ENCODE results near the gene LEMD2.

DNA sequence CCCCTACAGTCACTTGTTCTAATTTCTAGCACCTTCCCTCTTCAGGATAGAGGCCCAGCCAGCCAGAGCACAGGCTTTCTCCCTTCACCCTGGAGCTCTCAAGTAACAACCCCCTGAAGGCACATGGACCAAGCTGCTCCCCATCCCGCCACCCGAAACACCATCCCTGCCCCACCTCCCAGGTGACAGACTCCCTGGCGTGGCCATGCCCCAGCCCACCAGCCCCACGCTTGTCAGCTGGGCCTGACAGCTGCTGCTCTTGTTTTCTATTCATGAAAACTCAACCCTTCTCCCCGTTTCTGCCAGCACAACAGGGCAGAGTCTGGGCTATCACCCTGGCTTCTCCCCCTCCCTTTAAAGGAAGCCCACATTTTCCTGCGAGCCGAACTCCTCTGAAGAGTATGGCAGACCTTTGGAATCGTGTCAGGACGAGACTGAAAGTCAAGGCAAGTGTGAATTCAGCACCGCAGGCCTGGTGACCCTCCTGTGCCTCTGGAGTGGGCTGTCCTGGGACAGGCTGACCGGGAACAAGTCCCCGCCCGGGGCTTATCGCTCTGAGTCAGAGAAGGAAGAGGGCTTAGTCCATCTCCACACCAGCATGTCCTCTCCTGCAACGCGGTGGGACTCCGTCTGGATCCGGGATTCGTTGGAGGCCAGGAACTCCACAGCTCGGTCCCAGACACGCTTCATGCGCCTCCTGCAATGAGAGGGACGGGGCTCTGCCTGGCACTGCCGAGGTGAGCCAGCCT, 16.7 kb downstream of the LEMD2 start:
- TF ChIP-seq YY1 (IDR thresholded peaks at IDR 0.05; ENCODE audit: extremely low read depth, insufficient replicate concordance, low read depth, low read length): no peak
- no peak for TF ChIP-seq POLR2AphosphoS5 (IDR thresholded peaks at IDR 0.05; ENCODE audit: low read depth, low read length)
